ENCODE measurements around the gene PCMT1. TPM values are rescaled to one million over a fixed set of nuclear protein-coding genes. Genes with fewer than 3 reads are reported as not detected.

Gene PCMT1
- polyA plus RNA-seq, 2 of the 4 experiments (the other 2 are of a cell fraction): 92.4 to 99.3 TPM

DNA sequence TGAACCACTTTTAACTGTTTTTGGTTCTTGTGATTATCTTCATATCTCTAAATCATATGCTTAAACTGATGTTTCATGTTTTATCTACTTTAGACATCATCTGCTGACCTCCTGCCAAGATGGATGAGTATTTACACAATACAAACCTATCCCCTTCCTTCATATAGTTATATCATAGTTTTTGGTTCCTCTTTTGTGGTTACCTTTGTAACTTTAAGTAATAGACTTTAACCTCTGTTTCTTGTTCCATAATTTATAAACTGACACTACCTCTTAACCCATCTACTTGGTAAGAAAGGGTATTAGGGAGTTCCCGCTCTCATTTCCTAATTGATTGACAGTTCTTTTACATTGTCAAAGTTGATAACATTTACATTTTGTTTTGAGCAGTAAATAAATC, 11.9 kb downstream of the PCMT1 start:
- DNase-seq (ENCODE audit: low read depth in 1 of 2, low spot score in 1 of 2): no peak
- no peak overlapping the region for H3K4me3 ChIP-seq

DNA sequence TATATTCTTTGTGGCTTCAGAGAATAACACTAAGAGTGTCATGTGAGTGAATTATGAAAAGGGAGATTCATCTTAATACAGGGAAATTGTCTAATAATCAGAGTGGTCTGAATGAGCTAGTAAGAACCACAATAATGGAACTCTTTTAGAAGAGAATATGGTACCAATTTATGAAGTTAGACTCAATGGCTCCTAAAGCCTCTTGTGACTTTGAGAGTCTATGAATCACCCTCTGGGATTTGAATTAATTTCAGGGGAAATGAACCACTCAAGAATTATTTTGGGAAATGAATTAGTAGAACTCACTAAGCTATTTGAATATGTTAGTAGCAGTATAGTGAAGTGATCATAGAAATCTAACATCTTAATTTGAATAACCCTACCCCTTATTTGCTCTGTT, 14.3 kb downstream of the PCMT1 start:
- peaks cover 9% of the 10 kb centered on the region for H3K9me3 ChIP-seq
- peaks cover 15% of the 10 kb centered on the region; the same call in 2 of the 3 replicates for H3K4me1 ChIP-seq
- H3K4me3 ChIP-seq: no peak overlapping the region
- ATAC-seq: no peak
- no peak overlapping the region for H3K27ac ChIP-seq
- ChIA-PET CTCF (no interaction called here), POLR2A (no interaction called here)
- DNase-seq (ENCODE audit: low read depth in 1 of 2, low spot score in 1 of 2): no peak
- H3K4me2 ChIP-seq: no peak overlapping the region
- no peak for FAIRE-seq
- TF ChIP-seq, protein P1, sequence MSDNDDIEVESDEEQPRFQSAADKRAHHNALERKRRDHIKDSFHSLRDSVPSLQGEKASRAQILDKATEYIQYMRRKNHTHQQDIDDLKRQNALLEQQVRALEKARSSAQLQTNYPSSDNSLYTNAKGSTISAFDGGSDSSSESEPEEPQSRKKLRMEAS (IDR thresholded peaks at IDR 0.05): no peak
- TF ChIP-seq BHLHE40 (IDR thresholded peaks at IDR 0.05; ENCODE audit: low read depth, low read length): no peak
- TF ChIP-seq MAFK (IDR thresholded peaks at IDR 0.05; ENCODE audit: partially characterized antibody): no peak
- TF ChIP-seq NFE2L2 (conservative IDR thresholded peaks at IDR 0.05; ENCODE audit: low read length): no peak
- TF ChIP-seq CHD4 (IDR thresholded peaks at IDR 0.05; ENCODE audit: borderline replicate concordance): no peak
- TF ChIP-seq EHMT2 (IDR thresholded peaks at IDR 0.05; ENCODE audit: low read depth): no peak
- TF ChIP-seq CHD2 (IDR thresholded peaks at IDR 0.05; ENCODE audit: low read length, partially characterized antibody): no peak
- no peak for TF ChIP-seq KDM1A (IDR thresholded peaks at IDR 0.05; ENCODE audit: low read depth)
- no peak for TF ChIP-seq POLR2A (IDR thresholded peaks at IDR 0.05; ENCODE audit: low read length)
- TF ChIP-seq ZC3H11A (IDR thresholded peaks at IDR 0.05): no peak
- TF ChIP-seq, protein P2, sequence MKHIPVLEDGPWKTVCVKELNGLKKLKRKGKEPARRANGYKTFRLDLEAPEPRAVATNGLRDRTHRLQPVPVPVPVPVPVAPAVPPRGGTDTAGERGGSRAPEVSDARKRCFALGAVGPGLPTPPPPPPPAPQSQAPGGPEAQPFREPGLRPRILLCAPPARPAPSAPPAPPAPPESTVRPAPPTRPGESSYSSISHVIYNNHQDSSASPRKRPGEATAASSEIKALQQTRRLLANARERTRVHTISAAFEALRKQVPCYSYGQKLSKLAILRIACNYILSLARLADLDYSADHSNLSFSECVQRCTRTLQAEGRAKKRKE (CRISPR knock-in tag; IDR thresholded peaks at IDR 0.05; ENCODE audit: low read depth): no peak
- TF ChIP-seq HEYL (CRISPR knock-in tag; IDR thresholded peaks at IDR 0.05): no peak

More for the DNA sequence above, 11.9 kb downstream of the PCMT1 start:
- no peak overlapping the region for H3K4me2 ChIP-seq
- TF ChIP-seq RNF2 (IDR thresholded peaks at IDR 0.05; ENCODE audit: borderline replicate concordance, low read depth) (no peak), HOXB5 (CRISPR knock-in tag; IDR thresholded peaks at IDR 0.05) (no peak), MAZ (IDR thresholded peaks at IDR 0.05; ENCODE audit: borderline replicate concordance, low read depth, low read length) (no peak), EHF (CRISPR knock-in tag; IDR thresholded peaks at IDR 0.05) (no peak), KDM1A (IDR thresholded peaks at IDR 0.05; ENCODE audit: low read depth) (no peak), FOSB (CRISPR knock-in tag; IDR thresholded peaks at IDR 0.05) (no peak), PHF8 (IDR thresholded peaks at IDR 0.05; ENCODE audit: borderline replicate concordance, low read depth) (no peak), RAD21 (conservative IDR thresholded peaks at IDR 0.05 in 1 of 2, IDR thresholded peaks at IDR 0.05 in 1 of 2) (no peak), RCOR1 (IDR thresholded peaks at IDR 0.05; ENCODE audit: low read depth, low read length) (no peak), CBX2 (IDR thresholded peaks at IDR 0.05; ENCODE audit: borderline replicate concordance, low read depth) (no peak)
- TF ChIP-seq, protein P1 (IDR thresholded peaks at IDR 0.05): no peak
- TF ChIP-seq, protein P3, sequence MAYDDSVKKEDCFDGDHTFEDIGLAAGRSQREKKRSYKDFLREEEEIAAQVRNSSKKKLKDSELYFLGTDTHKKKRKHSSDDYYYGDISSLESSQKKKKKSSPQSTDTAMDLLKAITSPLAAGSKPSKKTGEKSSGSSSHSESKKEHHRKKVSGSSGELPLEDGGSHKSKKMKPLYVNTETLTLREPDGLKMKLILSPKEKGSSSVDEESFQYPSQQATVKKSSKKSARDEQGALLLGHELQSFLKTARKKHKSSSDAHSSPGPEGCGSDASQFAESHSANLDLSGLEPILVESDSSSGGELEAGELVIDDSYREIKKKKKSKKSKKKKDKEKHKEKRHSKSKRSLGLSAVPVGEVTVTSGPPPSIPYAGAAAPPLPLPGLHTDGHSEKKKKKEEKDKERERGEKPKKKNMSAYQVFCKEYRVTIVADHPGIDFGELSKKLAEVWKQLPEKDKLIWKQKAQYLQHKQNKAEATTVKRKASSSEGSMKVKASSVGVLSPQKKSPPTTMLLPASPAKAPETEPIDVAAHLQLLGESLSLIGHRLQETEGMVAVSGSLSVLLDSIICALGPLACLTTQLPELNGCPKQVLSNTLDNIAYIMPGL (CRISPR knock-in tag; IDR thresholded peaks at IDR 0.05; ENCODE audit: borderline replicate concordance): no peak
- TF ChIP-seq, protein P4, sequence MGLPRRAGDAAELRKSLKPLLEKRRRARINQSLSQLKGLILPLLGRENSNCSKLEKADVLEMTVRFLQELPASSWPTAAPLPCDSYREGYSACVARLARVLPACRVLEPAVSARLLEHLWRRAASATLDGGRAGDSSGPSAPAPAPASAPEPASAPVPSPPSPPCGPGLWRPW (IDR thresholded peaks at IDR 0.05): no peak
- H3K9me3 ChIP-seq: peaks cover 8% of the 10 kb centered on the region
- no peak for ATAC-seq
- CTCF ChIA-PET: no interaction called here
- no peak for FAIRE-seq
- 88% methylated on average over 1 of the region's 1 CpG for WGBS (ENCODE audit: missing lambda C conversion rate)
- peaks cover 10% of the 10 kb centered on the region; the same call in 2 of the 3 replicates for H3K4me1 ChIP-seq
- POLR2A ChIA-PET: no interaction called here
- H3K27ac ChIP-seq: no peak overlapping the region
